OCI-LY7 (cell line): Measurements from ENCODE around the gene BSG. TPM values are rescaled to one million over a fixed set of nuclear protein-coding genes. Genes with fewer than 3 reads are reported as not detected.

ENCODE experiments used
- BruUV-seq: library from RNA; stranded (reverse); fragments of 400-500 nt; replicated peaks from 2 replicates; lab custom pipeline; 2021; lab: Mats Ljungman, UMichigan
- CTCF ChIA-PET: fragments of 300-600 bp; sonication (Branson Sonifier 250); formaldehyde crosslinking; loops from one replicate; lab custom pipeline; 2022; ENCODE audit warnings: antibody characterized with exemption; ENCODE audit not compliant: unreplicated experiment; lab: Charles Lee
- POLR2A ChIA-PET: fragments of 300-600 bp; sonication (Branson Sonifier 250); formaldehyde crosslinking; loops from one replicate; lab custom pipeline; 2022; ENCODE audit warnings: antibody characterized with exemption; lab: Charles Lee
- DNase-seq: peaks from one replicate; pipeline ENCODE4 v3.0.0-alpha.2; 2015; ENCODE audit warnings: low spot score
- H2AFZ ChIP-seq: fragments of 200-600 bp; sonication (generic), shearing (Covaris generic); 2 replicates; pipeline ENCODE4 v1.6.1; 2014; ENCODE audit warnings: mild to moderate bottlenecking, antibody characterized with exemption, low read length, moderate library complexity
- H3K27ac ChIP-seq: fragments of 200-600 bp; sonication (generic); 2 replicates; pipeline ENCODE4 v1.5.1; 2014; ENCODE audit warnings: mixed run types, low read depth, mild to moderate bottlenecking, moderate library complexity, low read length, inconsistent platforms; ENCODE audit not compliant: poor library complexity, severe bottlenecking
- H3K36me3 ChIP-seq: fragments of 200-600 bp; sonication (generic); 2 replicates; pipeline ENCODE4 v1.6.1; 2014; ENCODE audit warnings: mild to moderate bottlenecking, antibody characterized with exemption, low read length, moderate library complexity, mixed read lengths; ENCODE audit not compliant: insufficient read depth
- H3K4me1 ChIP-seq: fragments of 200-600 bp; sonication (generic); 2 replicates; pipeline ENCODE4 v1.5.1; 2014; ENCODE audit warnings: mild to moderate bottlenecking, low read length; ENCODE audit not compliant: insufficient read depth, poor library complexity, severe bottlenecking
- H3K4me2 ChIP-seq: fragments of 200-600 bp; sonication (generic); 2 replicates; pipeline ENCODE4 v1.6.1; 2014; ENCODE audit warnings: mild to moderate bottlenecking, low read length
- H3K4me3 ChIP-seq: fragments of 200-600 bp; sonication (generic); 2 replicates; pipeline ENCODE4 v1.5.1; 2014; ENCODE audit warnings: mild to moderate bottlenecking, low read depth, low read length; ENCODE audit not compliant: poor library complexity, severe bottlenecking
- H3K79me2 ChIP-seq: fragments of 200-600 bp; sonication (generic); 2 replicates; pipeline ENCODE4 v1.6.1; 2016; ENCODE audit warnings: low read depth, mild to moderate bottlenecking, low read length, moderate library complexity, mixed read lengths; ENCODE audit not compliant: insufficient read depth
- H3K9me2 ChIP-seq: fragments of 200-600 bp; sonication (generic); 2 replicates; pipeline ENCODE4 v1.6.1; 2016; ENCODE audit warnings: mild to moderate bottlenecking, low read length, mixed read lengths; ENCODE audit not compliant: insufficient read depth
- H3K9me3 ChIP-seq: fragments of 200-600 bp; sonication (generic); 2 replicates; pipeline ENCODE4 v1.6.1; 2014; ENCODE audit warnings: mild to moderate bottlenecking, mixed run types, low read length, mixed read lengths
- H4K20me1 ChIP-seq: fragments of 200-600 bp; sonication (generic); 2 replicates; pipeline ENCODE4 v1.6.1; 2014; ENCODE audit warnings: mild to moderate bottlenecking, antibody characterized with exemption, low read length, moderate library complexity, mixed read lengths; ENCODE audit not compliant: insufficient read depth
- CTCF ChIP-seq: fragments of 200-600 bp; sonication (generic); conservative IDR thresholded peaks from 2 replicates; pipeline ENCODE4 v1.5.1; 2014; ENCODE audit warnings: mild to moderate bottlenecking, antibody characterized with exemption, low read length, moderate library complexity, mixed read lengths
- EZH2phosphoT487 ChIP-seq: fragments of 200-600 bp; sonication (generic); IDR thresholded peaks from 2 replicates; pipeline ENCODE4 v1.6.1; 2018; ENCODE audit warnings: low read depth, borderline replicate concordance, mild to moderate bottlenecking, mixed run types, antibody characterized with exemption, low read length, moderate library complexity, mixed read lengths
- intact Hi-C: fragments of 100-400 bp; cut with micrococcal nuclease; formaldehyde crosslinking; loops from one replicate; pipeline ENCODE4 v1.10.0; 2022; ENCODE audit not compliant: unreplicated experiment
- total RNA-seq, 2 experiments: library from RNA; depleted of rRNA in 1 of 2; stranded (reverse); fragments of >200 nt in 1 of 2; shearing (Covaris generic) in 1 of 2; gene quantifications; 2 replicates each; pipeline ENCODE4 v1.2.3, GENCODE V29; 2014 to 2022

The BSG gene
- total RNA-seq, 2 experiments from 2014 or later, result 180 to 197 TPM

DNA sequence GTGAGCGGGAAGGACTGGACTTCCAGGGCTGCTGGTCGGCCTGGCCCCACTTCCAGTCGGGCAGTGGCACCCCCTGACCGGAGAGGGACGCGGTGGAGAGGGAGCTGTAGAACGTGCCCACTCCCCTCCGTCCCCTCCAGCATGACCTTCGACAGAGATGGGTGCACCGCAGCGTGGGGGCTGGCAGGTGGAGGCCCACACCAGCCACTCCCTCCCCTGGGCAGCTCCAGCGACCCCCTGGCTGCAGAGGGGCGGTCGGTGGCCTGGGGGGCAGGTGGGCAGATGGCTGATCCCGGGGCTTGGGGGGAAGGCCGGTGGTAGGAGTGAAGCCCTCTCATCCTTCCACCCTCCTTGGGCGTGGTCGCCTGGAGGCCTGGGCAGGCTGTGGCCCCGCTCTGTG is 19.7 kb downstream of the BSG start:
- Histone ChIP-seq H3K4me1 (peaks cover 12% of the 10 kb centered on the region), H3K4me3 (no peak overlapping the region), H3K27ac (no peak overlapping the region), H3K79me2 (no peaks in the 10 kb centered on the region), H3K4me2 (no peak overlapping the region), H3K9me2 (no peaks in the 10 kb centered on the region), H2AFZ (no peak overlapping the region), H4K20me1 (no peaks in the 10 kb centered on the region), H3K9me3 (no peaks in the 10 kb centered on the region), H3K36me3 (no peaks in the 10 kb centered on the region)
- intact Hi-C loops, result no loop called here
- CTCF ChIA-PET, result no interaction called here
- POLR2A ChIA-PET, result no interaction called here
- no TSS peak for BruUV-seq
- TF ChIP-seq CTCF (no peak), EZH2phosphoT487 (no peak)
- DNase-seq, result no peak

DNA sequence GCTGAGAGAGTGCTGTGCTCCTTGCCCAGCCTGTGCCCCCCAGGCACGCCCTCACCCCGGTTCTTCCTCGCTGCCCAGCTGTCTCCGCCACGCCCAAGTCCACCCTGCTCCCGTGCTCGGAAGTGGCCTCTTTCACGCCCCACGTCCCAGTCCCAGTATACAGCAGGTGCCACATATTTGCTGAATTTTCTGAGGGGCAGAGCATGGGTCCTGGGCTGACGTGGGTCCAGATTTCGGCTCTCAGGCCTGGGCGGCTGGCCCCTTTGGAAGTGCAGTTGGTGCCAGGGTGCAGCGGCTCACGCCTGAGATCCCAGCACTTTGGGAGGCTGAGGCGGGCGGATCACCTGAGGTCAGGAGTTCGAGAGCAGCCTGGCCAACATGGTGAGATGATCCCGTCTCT is 20.7 kb downstream of the BSG start:
- H3K79me2 ChIP-seq, result no peaks in the 10 kb centered on the region
- H3K4me3 ChIP-seq, result no peak overlapping the region
- peaks cover 11% of the 10 kb centered on the region for H3K4me1 ChIP-seq
- no peaks in the 10 kb centered on the region for H4K20me1 ChIP-seq
- no peak overlapping the region for H3K4me2 ChIP-seq
- no peak overlapping the region for H3K27ac ChIP-seq
- POLR2A ChIA-PET, result no interaction called here
- no peaks in the 10 kb centered on the region for H3K9me2 ChIP-seq
- no peak for DNase-seq
- no peak for TF ChIP-seq CTCF
- CTCF ChIA-PET, result no interaction called here
- H2AFZ ChIP-seq, result no peak overlapping the region
- no peaks in the 10 kb centered on the region for H3K9me3 ChIP-seq
- intact Hi-C loops, result no loop called here
- no peaks in the 10 kb centered on the region for H3K36me3 ChIP-seq
- BruUV-seq, result no TSS peak

DNA sequence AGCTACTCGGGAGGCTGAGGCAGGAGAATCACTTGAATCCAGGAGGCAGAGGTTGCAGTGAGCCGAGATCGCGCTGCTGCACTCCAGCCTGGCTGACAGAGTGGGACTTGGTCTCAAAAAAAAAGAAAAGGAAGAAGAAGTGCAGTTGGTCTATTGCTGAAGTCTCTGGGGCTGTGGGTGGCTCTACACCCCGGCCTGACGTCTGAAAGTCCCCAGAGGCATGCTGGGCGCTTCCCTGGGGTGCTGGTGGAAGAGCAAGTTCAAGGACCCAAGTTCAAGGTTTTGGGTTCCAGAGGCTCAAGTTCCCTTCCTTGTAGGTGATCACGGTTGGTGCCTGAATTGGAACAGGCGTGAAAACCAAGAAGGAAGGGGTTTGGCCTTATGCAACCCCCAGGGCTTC is 21.1 kb downstream of the BSG start:
- Histone ChIP-seq H3K27ac (no peak overlapping the region), H4K20me1 (no peaks in the 10 kb centered on the region), H3K79me2 (no peaks in the 10 kb centered on the region), H3K9me3 (no peaks in the 10 kb centered on the region), H2AFZ (no peak overlapping the region), H3K36me3 (no peaks in the 10 kb centered on the region), H3K9me2 (no peaks in the 10 kb centered on the region), H3K4me3 (no peak overlapping the region), H3K4me2 (no peak overlapping the region), H3K4me1 (peaks cover 7% of the 10 kb centered on the region)
- TF ChIP-seq EZH2phosphoT487 (no peak), CTCF (no peak)
- intact Hi-C loops, result no loop called here
- DNase-seq, result no peak
- POLR2A ChIA-PET, result no interaction called here
- no TSS peak for BruUV-seq
- CTCF ChIA-PET, result no interaction called here
